Suprapubic skin (tissue), 3 donors: ENCODE results near the gene IFNL4.
"Not testable (repeated sequence)": the region's sequence is repeated elsewhere in the genome, so short reads cannot be mapped to it uniquely, and the experiment has no call there.

Experiments
- POLR2AphosphoS5 ChIP-seq, 3 donors: sonication (generic); formaldehyde crosslinking; IDR thresholded peaks; one replicate each; pipeline ENCODE4 v1.6.1; 2017; ENCODE audit warnings: antibody characterized with exemption in 3 of 3
- TF ChIP-seq, protein P1 (sequence below), 2 donors: fragments of 200-600 bp in 1 of 2; fragments of 450-650 bp in 1 of 2; sonication (generic) in 1 of 2; IDR thresholded peaks; one replicate each; pipeline ENCODE4 v1.5.1; 2016 to 2019; ENCODE audit warnings: antibody characterized with exemption in 2 of 2, mild to moderate bottlenecking in 1 of 2, moderate library complexity in 1 of 2

DNA sequence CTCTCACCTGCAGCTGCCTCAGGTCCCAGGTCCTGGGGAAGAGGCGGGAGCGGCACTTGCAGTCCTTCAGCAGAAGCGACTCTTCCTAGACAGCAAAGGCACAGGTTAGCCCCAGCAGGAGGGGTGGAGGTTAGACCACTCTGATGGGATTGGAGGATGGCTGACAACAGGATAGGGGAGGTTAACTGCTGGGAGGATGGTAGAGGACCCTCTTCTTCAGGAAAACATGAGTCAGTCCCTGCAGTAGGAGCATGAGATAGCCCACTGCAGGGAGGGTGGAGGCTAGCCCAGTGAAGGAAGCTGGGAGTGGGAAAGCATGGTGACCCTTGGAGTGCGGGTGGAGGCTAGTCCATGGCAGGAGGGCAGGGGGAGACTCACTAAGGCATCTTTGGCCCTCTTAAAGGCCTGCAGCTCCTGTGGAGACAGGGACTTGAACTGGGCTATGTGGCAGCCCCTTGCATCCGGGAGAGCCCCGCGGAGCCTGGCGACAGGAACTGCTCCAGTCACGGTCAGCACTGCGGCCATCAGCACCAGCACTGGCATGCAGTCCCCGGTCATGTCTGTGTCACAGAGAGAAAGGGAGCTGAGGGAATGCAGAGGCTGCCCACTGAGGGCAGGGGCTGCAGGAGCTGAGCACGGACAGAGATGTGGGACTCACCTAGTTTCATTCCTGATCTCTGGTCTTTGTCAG, 4.1 kb downstream of the IFNL4 start, which contains the start of gene IFNL3:
- TF ChIP-seq, protein P1, sequence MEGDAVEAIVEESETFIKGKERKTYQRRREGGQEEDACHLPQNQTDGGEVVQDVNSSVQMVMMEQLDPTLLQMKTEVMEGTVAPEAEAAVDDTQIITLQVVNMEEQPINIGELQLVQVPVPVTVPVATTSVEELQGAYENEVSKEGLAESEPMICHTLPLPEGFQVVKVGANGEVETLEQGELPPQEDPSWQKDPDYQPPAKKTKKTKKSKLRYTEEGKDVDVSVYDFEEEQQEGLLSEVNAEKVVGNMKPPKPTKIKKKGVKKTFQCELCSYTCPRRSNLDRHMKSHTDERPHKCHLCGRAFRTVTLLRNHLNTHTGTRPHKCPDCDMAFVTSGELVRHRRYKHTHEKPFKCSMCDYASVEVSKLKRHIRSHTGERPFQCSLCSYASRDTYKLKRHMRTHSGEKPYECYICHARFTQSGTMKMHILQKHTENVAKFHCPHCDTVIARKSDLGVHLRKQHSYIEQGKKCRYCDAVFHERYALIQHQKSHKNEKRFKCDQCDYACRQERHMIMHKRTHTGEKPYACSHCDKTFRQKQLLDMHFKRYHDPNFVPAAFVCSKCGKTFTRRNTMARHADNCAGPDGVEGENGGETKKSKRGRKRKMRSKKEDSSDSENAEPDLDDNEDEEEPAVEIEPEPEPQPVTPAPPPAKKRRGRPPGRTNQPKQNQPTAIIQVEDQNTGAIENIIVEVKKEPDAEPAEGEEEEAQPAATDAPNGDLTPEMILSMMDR (IDR thresholded peaks at IDR 0.05): not testable (repeated sequence)
- not testable (repeated sequence) for TF ChIP-seq POLR2AphosphoS5 (IDR thresholded peaks at IDR 0.05)
